VCaP (cell line): ENCODE measurements around the gene RPTOR.
"Not testable (repeated sequence)": the region's sequence is repeated elsewhere in the genome, so short reads cannot be mapped to it uniquely, and the experiment has no call there.

Source experiments
- H3K27ac ChIP-seq: fragments of 450-650 bp; 2 replicates; pipeline ENCODE4 v1.5.1; 2017
- CTCF ChIP-seq: fragments of 450-650 bp; conservative IDR thresholded peaks from 2 replicates; pipeline ENCODE4 v1.5.1; 2017; ENCODE audit warnings: mild to moderate bottlenecking, moderate library complexity

The RPTOR gene

GRCh38 chr17:80795754-80796153 lies 251.1 kb downstream of the RPTOR start:
- no peak for TF ChIP-seq CTCF
- no peak overlapping the region for H3K27ac ChIP-seq

- no peak for TF ChIP-seq CTCF
- no peak overlapping the region for H3K27ac ChIP-seq
These were observed 251.8 kb downstream of the RPTOR start for GRCh38 chr17:80796430-80796861.

- not testable (repeated sequence) for H3K27ac ChIP-seq
These were observed 252.6 kb downstream of the RPTOR start for GRCh38 chr17:80797222-80797621.

- no peak for TF ChIP-seq CTCF
- no peak overlapping the region for H3K27ac ChIP-seq
These were observed 253.3 kb downstream of the RPTOR start for GRCh38 chr17:80797741-80798594.

GRCh38 chr17:80798595-80799537 lies 254.2 kb downstream of the RPTOR start:
- no peak for TF ChIP-seq CTCF
- H3K27ac ChIP-seq: no peak overlapping the region

- H3K27ac ChIP-seq: no peak overlapping the region
- no peak for TF ChIP-seq CTCF
These were observed 255.2 kb downstream of the RPTOR start for GRCh38 chr17:80799538-80800480.

GRCh38 chr17:80800481-80801391 lies 256.1 kb downstream of the RPTOR start:
- TF ChIP-seq CTCF: no peak
- H3K27ac ChIP-seq: no peak overlapping the region
